Fibroblast of the aortic adventitia (primary cell): ENCODE data around the gene HYAL1. TPM values are rescaled to one million over a fixed set of nuclear protein-coding genes. Genes with fewer than 3 reads are reported as not detected.
"Not testable (repeated sequence)": the region's sequence is repeated elsewhere in the genome, so short reads cannot be mapped to it uniquely, and the experiment has no call there.

Source experiments
- DNase-seq: peaks from one replicate; pipeline ENCODE4 v3.0.0-alpha.2; 2010; ENCODE audit warnings: low read depth
- H3K4me3 ChIP-seq: 2 replicates; pipeline ENCODE4 v1.5.1; 2011; ENCODE audit warnings: low read depth, mild to moderate bottlenecking, control low read depth, low read length, moderate library complexity
- total RNA-seq: library from RNA; depleted of rRNA; stranded (reverse); fragments of >200 nt; gene quantifications from 2 replicates; pipeline ENCODE4 v1.2.3, GENCODE V29; 2012; ENCODE audit warnings: low replicate concordance
- TF ChIP-seq, protein P1 (sequence below): IDR thresholded peaks from 2 replicates; pipeline ENCODE4 v1.5.1; 2011; ENCODE audit warnings: mild to moderate bottlenecking, low read length, control low read depth, inconsistent platforms; ENCODE audit not compliant: insufficient read depth

Gene HYAL1
- total RNA-seq, 1 donor = 0.90 TPM

DNA sequence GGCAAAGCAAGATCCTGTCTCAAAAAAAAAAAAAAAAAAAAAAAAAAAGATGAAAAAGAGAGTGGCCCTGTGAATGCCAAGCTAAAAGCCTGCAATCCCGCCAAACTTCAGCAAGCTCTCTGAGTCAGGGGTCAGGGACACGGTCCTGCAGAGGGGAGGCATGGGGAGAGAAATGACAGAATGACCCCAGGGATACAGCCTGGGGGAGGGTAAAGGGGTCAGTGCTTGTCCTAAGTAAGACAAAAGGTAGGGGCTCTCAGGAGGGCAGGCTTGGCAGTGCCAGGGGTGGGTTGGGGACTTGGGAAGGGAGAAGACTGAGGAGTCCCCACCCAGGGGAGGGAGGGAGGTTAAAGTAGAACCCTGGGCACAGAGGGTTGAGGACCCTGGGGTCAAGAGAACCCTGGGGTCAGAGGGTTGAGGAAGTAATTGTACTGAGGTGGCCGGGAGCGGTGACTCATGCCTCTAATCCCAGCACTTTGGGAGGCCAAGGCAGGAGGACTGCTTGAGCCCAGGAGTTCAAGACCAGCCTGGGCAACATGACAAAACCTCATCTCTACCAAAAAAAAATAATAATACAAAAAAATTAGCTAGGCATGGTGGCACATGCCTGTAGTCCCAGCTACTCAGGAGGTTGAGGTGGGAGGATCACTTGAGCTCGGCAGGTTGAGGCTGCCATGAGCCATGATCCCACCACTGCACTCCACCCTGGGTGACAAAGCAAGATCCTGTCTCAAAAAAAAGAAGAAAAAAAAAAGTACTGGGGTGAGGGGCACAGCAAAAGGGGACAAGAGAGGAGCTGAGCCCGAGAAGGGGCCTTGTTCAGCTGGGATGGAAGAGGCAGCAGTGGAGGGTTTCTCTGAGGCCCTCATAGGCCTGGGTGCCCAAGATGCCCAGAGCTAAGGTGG lies 39.6 kb downstream of the HYAL1 start:
- peak; percentile 33 for DNase-seq
- H3K4me3 ChIP-seq = no peak overlapping the region
- TF ChIP-seq, protein P1, sequence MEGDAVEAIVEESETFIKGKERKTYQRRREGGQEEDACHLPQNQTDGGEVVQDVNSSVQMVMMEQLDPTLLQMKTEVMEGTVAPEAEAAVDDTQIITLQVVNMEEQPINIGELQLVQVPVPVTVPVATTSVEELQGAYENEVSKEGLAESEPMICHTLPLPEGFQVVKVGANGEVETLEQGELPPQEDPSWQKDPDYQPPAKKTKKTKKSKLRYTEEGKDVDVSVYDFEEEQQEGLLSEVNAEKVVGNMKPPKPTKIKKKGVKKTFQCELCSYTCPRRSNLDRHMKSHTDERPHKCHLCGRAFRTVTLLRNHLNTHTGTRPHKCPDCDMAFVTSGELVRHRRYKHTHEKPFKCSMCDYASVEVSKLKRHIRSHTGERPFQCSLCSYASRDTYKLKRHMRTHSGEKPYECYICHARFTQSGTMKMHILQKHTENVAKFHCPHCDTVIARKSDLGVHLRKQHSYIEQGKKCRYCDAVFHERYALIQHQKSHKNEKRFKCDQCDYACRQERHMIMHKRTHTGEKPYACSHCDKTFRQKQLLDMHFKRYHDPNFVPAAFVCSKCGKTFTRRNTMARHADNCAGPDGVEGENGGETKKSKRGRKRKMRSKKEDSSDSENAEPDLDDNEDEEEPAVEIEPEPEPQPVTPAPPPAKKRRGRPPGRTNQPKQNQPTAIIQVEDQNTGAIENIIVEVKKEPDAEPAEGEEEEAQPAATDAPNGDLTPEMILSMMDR = no peak

DNA sequence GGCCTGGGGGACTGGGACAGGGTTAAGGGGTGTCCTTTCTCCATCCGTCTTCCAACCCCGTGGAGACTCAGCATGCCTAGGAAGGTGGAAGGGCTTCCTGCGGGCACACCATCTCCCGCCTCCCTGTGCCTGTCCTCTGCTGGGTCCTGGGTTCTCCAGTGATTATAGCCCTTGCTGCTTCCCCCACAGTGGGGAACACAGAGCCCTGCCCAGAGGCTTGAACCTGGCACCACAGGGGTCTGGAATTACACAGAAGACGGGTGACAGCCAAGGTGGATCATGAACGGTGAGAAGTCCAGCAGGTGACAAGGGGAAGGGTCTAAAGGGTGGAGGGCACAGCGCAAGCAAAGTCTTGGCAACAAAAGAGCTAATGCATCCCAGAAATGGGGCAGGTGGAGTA lies 40.6 kb downstream of the HYAL1 start:
- TF ChIP-seq, protein P1 = no peak
- no peak for DNase-seq
- no peak overlapping the region for H3K4me3 ChIP-seq

GRCh38 chr3:50262200-50262599 lies 41.2 kb downstream of the HYAL1 start:
- DNase-seq, H3K4me3 ChIP-seq: not testable (repeated sequence)

GRCh38 chr3:50261505-50261904 lies 41.9 kb downstream of the HYAL1 start:
- no peak overlapping the region for H3K4me3 ChIP-seq
- TF ChIP-seq, protein P1 = no peak
- DNase-seq = no peak

DNA sequence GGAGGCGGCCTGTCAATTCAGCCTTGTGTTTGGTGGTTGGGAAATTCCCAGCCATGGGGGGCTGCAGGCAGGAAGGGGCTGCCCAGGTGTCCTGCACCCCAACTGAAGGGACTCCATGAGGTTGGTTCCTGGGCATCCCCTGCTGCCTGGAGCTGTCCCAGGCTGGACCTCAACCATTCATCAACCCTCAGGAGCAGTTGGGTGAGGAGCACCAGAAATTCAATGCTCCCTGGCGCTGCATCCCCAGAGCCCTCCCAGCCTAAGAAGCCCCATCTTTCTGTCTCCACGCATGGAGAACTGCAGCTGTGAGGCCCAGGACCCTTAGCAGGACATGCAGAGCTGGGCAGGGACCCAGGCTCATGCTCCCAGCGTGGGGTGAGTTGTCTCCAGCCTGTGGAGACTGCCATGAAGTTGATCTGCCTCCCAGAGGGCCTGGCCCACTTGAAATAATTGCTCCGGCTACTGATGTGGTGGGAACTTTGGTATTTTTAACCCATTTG lies 42.4 kb downstream of the HYAL1 start:
- H3K4me3 ChIP-seq = peak overlapping the region; percentile 64
- no peak for DNase-seq
- TF ChIP-seq, protein P1 = no peak

- H3K4me3 ChIP-seq = peak overlapping the region; percentile 64
- peak; percentile 85 for DNase-seq
- TF ChIP-seq, protein P1 = peak; percentile 74
Observed at GRCh38 chr3:50260027-50260941, 43.1 kb downstream of the HYAL1 start.
